Posterior vena cava (tissue), 2 donors: ENCODE measurements around the gene CCT8. TPM values are rescaled to one million over a fixed set of nuclear protein-coding genes. Genes with fewer than 3 reads are reported as not detected.

Experiments used
- DNase-seq: peaks from one replicate; pipeline ENCODE4 v3.0.0-alpha.2; 2020; ENCODE audit warnings: low spot score
- intact Hi-C, 2 donors: fragments of 100-400 bp; cut with DNase I; formaldehyde crosslinking; loops; one replicate each; pipeline versions ENCODE4 v1.14.1 to v1.14.2; 2022 to 2023
- total RNA-seq, 2 donors: library from RNA; stranded (reverse); fragmentation: NEBNext Ultra II Directional; extraction: Animal tissue kit (Norgen Biotek cat#: 25700); gene quantifications; one replicate each; pipeline ENCODE4 v1.2.1, GENCODE V29; 2021
- donor health status: DM: yes; HTN: yes; CAD: no.
- donor health status: DM: yes; HTN: yes; CAD: no.

The CCT8 gene
- total RNA-seq, 2 donors from 2014 or later: 82.2 to 108 TPM

- DNase-seq: peak; percentile 68
- intact Hi-C loops: no loop called here
These were observed 7.0 kb upstream of the CCT8 start for GRCh38 chr21:29080454-29080941.

GRCh38 chr21:29078869-29079767 lies 5.7 kb upstream of the CCT8 start:
- DNase-seq: no peak
- intact Hi-C loops: no loop called here

DNA sequence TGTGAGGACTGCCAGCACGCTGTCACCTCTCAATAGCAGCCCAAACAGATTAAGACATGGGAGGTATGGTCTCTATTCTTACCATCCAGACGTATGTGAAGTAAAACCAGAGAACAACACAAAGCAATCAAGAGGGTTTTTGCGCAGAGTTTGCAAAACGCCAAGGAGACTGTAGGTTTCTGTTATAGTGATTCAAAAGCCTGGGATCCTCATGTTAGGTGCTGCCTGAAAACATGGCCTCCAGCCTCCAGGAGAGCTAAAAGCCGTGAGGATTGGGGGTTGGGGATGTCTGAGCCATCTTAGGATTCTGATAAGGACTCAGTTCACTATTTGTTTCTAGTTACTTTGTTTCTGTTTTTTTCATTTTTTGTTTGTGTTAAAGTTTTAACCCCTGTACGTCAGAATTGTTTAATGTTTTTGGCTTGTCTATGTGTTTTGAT lies 4.2 kb upstream of the CCT8 start:
- DNase-seq: no peak
- intact Hi-C loops: loop anchor here in 1 of 2 donors (2.0 kb wide), 1 partner anchor 29 kb away; no protein-coding TSS in a partner anchor

- intact Hi-C loops: loop anchor here in 1 of 2 donors (2.0 kb wide), 1 partner anchor 30 kb away; no protein-coding TSS in a partner anchor
- DNase-seq: peak; percentile 91
These were observed 3.5 kb upstream of the CCT8 start for GRCh38 chr21:29076731-29077640.

- DNase-seq: no peak
- intact Hi-C loops: loop anchor here in 1 of 2 donors (2.0 kb wide), 1 partner anchor 31 kb away; no protein-coding TSS in a partner anchor
These were observed 2.4 kb upstream of the CCT8 start for GRCh38 chr21:29075706-29076466.

GRCh38 chr21:29074783-29075182 lies 1.3 kb upstream of the CCT8 start:
- intact Hi-C loops: no loop called here
- DNase-seq: no peak

- intact Hi-C loops: no loop called here
- DNase-seq: no peak
These were observed 544 bp upstream of the CCT8 start for GRCh38 chr21:29074007-29074376.

GRCh38 chr21:29072873-29073221 lies 601 bp downstream of the CCT8 start:
- intact Hi-C loops: no loop called here
- DNase-seq: no peak

GRCh38 chr21:29064850-29065481 lies 8.5 kb downstream of the CCT8 start:
- no peak for DNase-seq
- intact Hi-C loops: no loop called here

DNA sequence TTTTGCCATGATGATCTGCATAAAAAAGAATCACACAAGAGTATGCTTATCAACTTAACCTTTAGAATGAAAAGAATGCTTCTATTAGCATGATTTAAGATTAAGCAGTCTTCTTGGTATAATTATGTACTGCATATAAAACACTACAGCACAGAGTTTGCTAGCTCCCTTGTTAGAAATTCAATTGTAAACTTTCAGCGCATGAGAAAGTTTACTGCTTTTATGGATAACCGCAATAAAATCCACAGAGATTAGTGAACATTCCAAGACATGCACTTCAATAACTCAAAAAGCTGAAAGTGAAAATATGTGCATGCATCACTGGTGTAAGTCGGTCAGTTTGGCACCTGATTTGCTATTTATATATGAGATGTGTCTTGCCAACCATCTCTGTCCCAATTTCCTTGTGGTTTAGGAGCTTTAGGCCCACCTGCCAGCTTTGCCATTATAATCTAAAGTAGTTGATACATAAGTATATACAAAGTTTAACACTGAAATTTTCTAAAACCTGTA lies 16.9 kb downstream of the CCT8 start:
- no peak for DNase-seq
- intact Hi-C loops: no loop called here

GRCh38 chr21:29056005-29056404 lies 17.4 kb downstream of the CCT8 start:
- DNase-seq: no peak
- intact Hi-C loops: no loop called here

- intact Hi-C loops: no loop called here
- no peak for DNase-seq
These were observed 18.4 kb downstream of the CCT8 start for GRCh38 chr21:29055080-29055479.

GRCh38 chr21:29053656-29054055 lies 19.8 kb downstream of the CCT8 start:
- no peak for DNase-seq

DNA sequence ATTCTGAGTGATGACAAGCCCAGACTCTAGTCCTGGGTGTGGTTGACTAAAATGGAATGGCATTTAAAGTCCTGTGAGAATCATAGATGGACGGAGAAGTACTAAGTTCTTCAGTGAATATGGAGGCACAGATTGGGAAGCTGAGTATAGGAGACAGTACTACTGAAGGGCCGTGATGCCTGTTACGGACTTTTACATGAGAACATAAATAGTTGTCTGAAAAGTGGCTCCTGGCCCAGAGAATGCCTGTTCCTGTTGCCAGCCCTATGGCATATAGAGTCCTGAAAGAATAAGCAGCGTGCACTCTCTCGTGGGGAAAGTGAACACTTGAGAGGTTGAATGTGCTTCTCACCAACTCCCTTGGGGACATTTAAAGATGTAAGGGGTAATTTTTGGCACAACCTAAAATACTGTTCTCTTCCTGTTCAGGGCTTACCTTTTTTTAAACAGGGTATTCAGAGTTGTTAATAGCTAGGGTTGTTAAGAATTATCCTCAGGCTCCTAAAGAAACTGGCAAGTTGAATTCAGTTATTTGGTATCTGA lies 20.4 kb downstream of the CCT8 start:
- intact Hi-C loops: no loop called here
- no peak for DNase-seq

More at GRCh38 chr21:29053656-29054055, 19.8 kb downstream of the CCT8 start:
- intact Hi-C loops: no loop called here

GRCh38 chr21:29052224-29052623 lies 21.2 kb downstream of the CCT8 start:
- intact Hi-C loops: no loop called here
- no peak for DNase-seq

- intact Hi-C loops: no loop called here
- no peak for DNase-seq
These were observed 38.8 kb downstream of the CCT8 start for GRCh38 chr21:29034678-29035077.

- DNase-seq: no peak
- intact Hi-C loops: no loop called here
These were observed 39.6 kb downstream of the CCT8 start for GRCh38 chr21:29033871-29034270.

DNA sequence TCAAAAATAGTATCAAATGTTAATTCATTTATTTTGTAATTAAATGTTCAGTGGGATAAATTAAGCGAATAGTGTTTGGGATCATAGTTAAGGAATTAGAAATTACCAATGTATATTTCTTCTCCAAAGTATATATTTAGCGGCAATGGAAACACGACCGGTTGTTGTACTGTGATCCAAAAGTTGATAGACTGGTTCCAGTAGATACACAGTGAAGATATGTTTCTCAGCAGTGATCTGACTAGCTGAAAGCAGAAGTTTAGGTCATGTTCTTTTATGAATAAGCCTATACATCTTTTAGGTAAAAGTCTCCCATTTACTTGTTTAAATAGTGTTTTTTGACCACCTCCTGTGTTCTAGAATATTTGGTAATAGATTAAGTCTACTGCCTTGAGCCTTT lies 40.1 kb downstream of the CCT8 start:
- intact Hi-C loops: no loop called here

More for the DNA sequence above, 40.1 kb downstream of the CCT8 start:
- no peak for DNase-seq
